A673 (cell line): Measurements from ENCODE around the gene PKD2L2. TPM values are rescaled to one million over a fixed set of nuclear protein-coding genes. Genes with fewer than 3 reads are reported as not detected.

Experiments used
- BruUV-seq: library from RNA; stranded (reverse); fragments of 400-500 nt; replicated peaks from 2 replicates; lab custom pipeline; 2021; lab: Mats Ljungman, UMichigan
- CTCF ChIA-PET: fragments of 300-600 bp; sonication (Branson Sonifier 250); formaldehyde crosslinking; loops from one replicate; lab custom pipeline; 2022; ENCODE audit warnings: antibody characterized with exemption; lab: Charles Lee
- POLR2A ChIA-PET: fragments of 300-600 bp; sonication (Branson Sonifier 250); formaldehyde crosslinking; loops from one replicate; lab custom pipeline; 2022; ENCODE audit warnings: antibody characterized with exemption; ENCODE audit not compliant: low non-redundant PET; lab: Charles Lee
- DNase-seq: peaks from one replicate; pipeline ENCODE4 v3.0.0-alpha.2; 2015; ENCODE audit warnings: low spot score
- H3K27ac ChIP-seq: fragments of 200-600 bp; sonication (generic); 2 replicates; pipeline ENCODE4 v1.5.1; 2016; ENCODE audit warnings: mixed run types, low read depth, mild to moderate bottlenecking, mixed read lengths, antibody characterized with exemption, low read length; ENCODE audit not compliant: poor library complexity, severe bottlenecking
- H3K27me3 ChIP-seq: fragments of 200-600 bp; sonication (generic); replicated peaks from 2 replicates; pipeline ENCODE4 v1.6.1; 2017; ENCODE audit warnings: mixed run types, low read depth, mild to moderate bottlenecking, mixed read lengths, antibody characterized with exemption, low read length; ENCODE audit not compliant: insufficient read depth, poor library complexity
- H3K36me3 ChIP-seq: fragments of 200-600 bp; sonication (generic); 2 replicates; pipeline ENCODE4 v1.6.1; 2016; ENCODE audit warnings: mixed run types, mild to moderate bottlenecking, mixed read lengths, antibody characterized with exemption, low read length; ENCODE audit not compliant: insufficient read depth, poor library complexity, severe bottlenecking
- H3K4me1 ChIP-seq: fragments of 200-600 bp; sonication (generic); 2 replicates; pipeline ENCODE4 v1.6.1; 2017; ENCODE audit warnings: mixed run types, mild to moderate bottlenecking, mixed read lengths, antibody characterized with exemption, low read length; ENCODE audit not compliant: insufficient read depth, poor library complexity, severe bottlenecking
- H3K4me3 ChIP-seq: fragments of 200-600 bp; sonication (generic); 2 replicates; pipeline ENCODE4 v1.5.1; 2016; ENCODE audit warnings: low read depth, mixed run types, mild to moderate bottlenecking, mixed read lengths, low read length; ENCODE audit not compliant: poor library complexity, severe bottlenecking
- H3K9me3 ChIP-seq: fragments of 200-600 bp; sonication (generic); 2 replicates; pipeline ENCODE4 v1.6.1; 2016; ENCODE audit warnings: mixed run types, low read depth, mild to moderate bottlenecking, mixed read lengths, antibody characterized with exemption, low read length; ENCODE audit not compliant: poor library complexity, severe bottlenecking
- CTCF ChIP-seq: fragments of 300-800, 200-600 bp; sonication (generic); conservative IDR thresholded peaks from 2 replicates; pipeline ENCODE4 v1.5.1; 2017; ENCODE audit warnings: low read depth, mild to moderate bottlenecking, antibody characterized with exemption, low read length, moderate library complexity, mixed read lengths
- EZH2 ChIP-seq: fragments of 200-600 bp; sonication (generic); IDR thresholded peaks from 2 replicates; pipeline ENCODE4 v1.6.1; 2017; ENCODE audit warnings: borderline replicate concordance, low read depth, mild to moderate bottlenecking, mixed read lengths, antibody characterized with exemption, low read length; ENCODE audit not compliant: poor library complexity, severe bottlenecking
- intact Hi-C: fragments of 100-400 bp; cut with micrococcal nuclease; formaldehyde crosslinking; loops from one replicate; pipeline ENCODE4 v1.10.0; 2022; ENCODE audit not compliant: unreplicated experiment
- total RNA-seq: library from RNA; stranded (reverse); gene quantifications from 2 replicates; pipeline ENCODE4 v1.2.3, GENCODE V29; 2021

Gene PKD2L2
- total RNA-seq, 1 experiment from 2014 or later: not detected

- Histone ChIP-seq H3K4me3 (no peak overlapping the region), H3K27me3 (peaks cover 3% of the 10 kb centered on the region), H3K4me1 (no peaks in the 10 kb centered on the region), H3K36me3 (no peaks in the 10 kb centered on the region), H3K9me3 (no peaks in the 10 kb centered on the region), H3K27ac (no peak overlapping the region)
- CTCF ChIA-PET: no interaction called here
- no TSS peak for BruUV-seq
- POLR2A ChIA-PET: no interaction called here
- TF ChIP-seq EZH2 (no peak), CTCF (no peak)
- intact Hi-C loops: no loop called here
- DNase-seq: no peak
Observed at GRCh38 chr5:137876101-137876500, 13.2 kb upstream of the PKD2L2 start.

- Histone ChIP-seq H3K9me3 (no peaks in the 10 kb centered on the region), H3K4me3 (no peak overlapping the region), H3K36me3 (no peaks in the 10 kb centered on the region), H3K27me3 (no peaks in the 10 kb centered on the region), H3K4me1 (no peaks in the 10 kb centered on the region), H3K27ac (no peak overlapping the region)
- intact Hi-C loops: no loop called here
- DNase-seq: no peak
- ChIA-PET POLR2A (interaction anchor here (0.9 kb wide), 1 partner anchor 8 kb away, joined by 13 read pairs; no protein-coding TSS in a partner anchor), CTCF (no interaction called here)
- no TSS peak for BruUV-seq
- no peak for TF ChIP-seq CTCF
Observed at GRCh38 chr5:137880313-137880712, 8.9 kb upstream of the PKD2L2 start.

DNA sequence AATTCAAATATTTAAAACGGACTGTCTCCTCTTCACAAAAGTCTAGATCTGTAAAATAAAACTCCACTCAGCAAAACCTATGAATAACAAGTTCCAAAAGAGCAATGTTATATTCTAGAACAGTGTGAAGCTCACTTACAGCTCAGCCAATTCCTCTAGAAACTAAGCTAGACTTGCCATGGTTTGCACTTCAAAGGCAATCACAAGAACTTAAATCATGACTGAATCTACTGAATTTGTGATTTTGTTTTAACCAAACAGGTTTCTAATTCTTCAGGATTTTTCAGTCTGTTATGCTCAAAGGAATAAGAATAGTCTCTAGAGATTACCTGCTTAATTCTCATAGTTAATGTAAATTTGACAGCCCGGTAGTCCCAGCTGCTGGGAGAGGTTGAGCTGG is 1.4 kb upstream of the PKD2L2 start:
- POLR2A ChIA-PET: no interaction called here
- CTCF ChIA-PET: no interaction called here

More for the DNA sequence above, 1.4 kb upstream of the PKD2L2 start:
- no TSS peak for BruUV-seq
- TF ChIP-seq EZH2: no peak
- no peak for TF ChIP-seq CTCF
- Histone ChIP-seq H3K36me3 (no peaks in the 10 kb centered on the region), H3K4me1 (no peaks in the 10 kb centered on the region), H3K4me3 (no peak overlapping the region), H3K9me3 (no peaks in the 10 kb centered on the region), H3K27me3 (no peaks in the 10 kb centered on the region), H3K27ac (no peak overlapping the region)
- intact Hi-C loops: no loop called here
- DNase-seq: no peak
